HCT116 (cell line): Measurements from ENCODE around the gene ACVRL1. TPM values are rescaled to one million over a fixed set of nuclear protein-coding genes. Genes with fewer than 3 reads are reported as not detected.

Experiments used
- ATAC-seq: fragments of 200-7000 bp; cut with Tn5 transposase; 2 replicates; pipeline ENCODE4 v1.9.1; 2020; ENCODE audit warnings: mild to moderate bottlenecking, moderate library complexity
- BruUV-seq: library from RNA; stranded (reverse); fragments of 400-500 nt; replicated peaks from 2 replicates; lab custom pipeline; 2021; lab: Mats Ljungman, UMichigan
- CTCF ChIA-PET: fragments of 300-600 bp; sonication (Branson Sonifier 250); formaldehyde crosslinking; loops from one replicate; lab custom pipeline; 2021; ENCODE audit warnings: antibody characterized with exemption; lab: Charles Lee
- POLR2A ChIA-PET: fragments of 300-600, 350-600 bp; sonication (Branson Sonifier 250); formaldehyde crosslinking; loops from one replicate; lab custom pipeline; 2021; ENCODE audit warnings: antibody characterized with exemption; lab: Charles Lee
- RAD21 ChIA-PET, 2 experiments: fragments of 300-600 bp; sonication (Branson Sonifier 250); formaldehyde crosslinking; loops; one replicate each; lab custom pipeline; 2023; ENCODE audit warnings: low total read pairs in 2 of 2; ENCODE audit not compliant: uncharacterized antibody in 2 of 2, unreplicated experiment in 2 of 2, low non-redundant PET in 1 of 2; lab: Charles Lee
- DNase-seq: peaks from one replicate; pipeline ENCODE4 v3.0.0-alpha.2; 2010; ENCODE audit warnings: low read depth, low spot score
- H2AFZ ChIP-seq: fragments of 200-600 bp; shearing (Covaris generic), sonication (generic); 2 replicates; pipeline ENCODE4 v1.6.1; 2017; ENCODE audit warnings: low read depth, mixed run types, mixed read lengths, antibody characterized with exemption, low read length; ENCODE audit not compliant: poor library complexity, severe bottlenecking
- H3K27ac ChIP-seq: 2 replicates; pipeline ENCODE4 v1.5.1; 2012; ENCODE audit warnings: low read depth, low read length
- H3K27me3 ChIP-seq: fragments of 200-600 bp; sonication (generic); 2 replicates; pipeline ENCODE4 v1.6.1; 2016; ENCODE audit warnings: mixed run types, low read length, mixed read lengths; ENCODE audit not compliant: insufficient read depth
- H3K36me3 ChIP-seq, 2 experiments: fragments of 200-500 bp in 1 of 2; fragments of 200-600 bp in 1 of 2; sonication (Bioruptor generic) in 1 of 2; sonication (generic) in 1 of 2; 2 replicates each; pipeline versions ENCODE4 v1.5.1 to v1.6.1; 2014 to 2016; ENCODE audit warnings: low read length in 2 of 2, inconsistent platforms in 1 of 2, mixed read lengths in 1 of 2, mixed run types in 1 of 2; ENCODE audit not compliant: insufficient read depth in 2 of 2, control insufficient read depth in 1 of 2
- H3K4me1 ChIP-seq, 2 experiments: fragments of 200-600 bp in 1 of 2; sonication (generic) in 1 of 2; 2 replicates each; pipeline versions ENCODE4 v1.5.1 to v1.6.1; 2012 to 2017; ENCODE audit warnings: low read length in 2 of 2, inconsistent platforms in 1 of 2, mild to moderate bottlenecking in 1 of 2, mixed read lengths in 1 of 2, mixed run types in 1 of 2, moderate library complexity in 1 of 2; ENCODE audit not compliant: insufficient read depth in 2 of 2, control insufficient read depth in 1 of 2
- H3K4me2 ChIP-seq: fragments of 200-600 bp; sonication (generic); 2 replicates; pipeline ENCODE4 v1.6.1; 2017; ENCODE audit warnings: mixed run types, low read length, mixed read lengths
- H3K4me3 ChIP-seq, 2 experiments: fragments of 200-600 bp in 1 of 2; sonication (generic) in 1 of 2; replicated peaks in 1 of 2; 2 replicates each; pipeline ENCODE4 v1.5.1; 2011 to 2016; ENCODE audit warnings: low read length in 2 of 2, control low read depth in 1 of 2, low read depth in 1 of 2, mild to moderate bottlenecking in 1 of 2, mixed read lengths in 1 of 2, mixed run types in 1 of 2
- H3K79me2 ChIP-seq: fragments of 200-600 bp; sonication (generic); 2 replicates; pipeline ENCODE4 v1.6.1; 2017; ENCODE audit warnings: mild to moderate bottlenecking, mixed run types, low read length, moderate library complexity, mixed read lengths; ENCODE audit not compliant: insufficient read depth
- H3K9ac ChIP-seq: fragments of 200-600 bp; sonication (generic); 2 replicates; pipeline ENCODE4 v1.6.1; 2016; ENCODE audit warnings: low read length, mixed read lengths
- H3K9me2 ChIP-seq: fragments of 200-600 bp; sonication (generic), shearing (Covaris generic); 2 replicates; pipeline ENCODE4 v1.6.1; 2017; ENCODE audit warnings: mixed run types, mild to moderate bottlenecking, moderate library complexity; ENCODE audit not compliant: insufficient read depth
- H3K9me3 ChIP-seq, 2 experiments: fragments of 200-500 bp in 1 of 2; fragments of 200-600 bp in 1 of 2; sonication (Bioruptor generic) in 1 of 2; sonication (generic) in 1 of 2; 2 replicates each; pipeline ENCODE4 v1.6.1; 2014 to 2017; ENCODE audit warnings: low read length in 2 of 2, mixed read lengths in 2 of 2, inconsistent platforms in 1 of 2, low read depth in 1 of 2, mild to moderate bottlenecking in 1 of 2, mixed run types in 1 of 2, moderate library complexity in 1 of 2; ENCODE audit not compliant: control insufficient read depth in 1 of 2, insufficient read depth in 1 of 2
- H4K20me1 ChIP-seq: fragments of 200-600 bp; sonication (generic), shearing (Covaris generic); 2 replicates; pipeline ENCODE4 v1.6.1; 2017; ENCODE audit warnings: mixed run types, mild to moderate bottlenecking, moderate library complexity; ENCODE audit not compliant: insufficient read depth
- CTCF ChIP-seq, 3 experiments: fragments of 200-600 bp in 1 of 3; sonication (generic) in 1 of 3; IDR thresholded peaks in 2 of 3; conservative IDR thresholded peaks in 1 of 3; 2 replicates each; pipeline ENCODE4 v1.5.1; 2012 to 2017; ENCODE audit warnings: low read depth in 2 of 3, low read length in 2 of 3, antibody characterized with exemption in 1 of 3, borderline replicate concordance in 1 of 3, control low read depth in 1 of 3, mild to moderate bottlenecking in 1 of 3, mixed read lengths in 1 of 3, mixed run types in 1 of 3, moderate library complexity in 1 of 3; ENCODE audit not compliant: insufficient read depth in 1 of 3
- EGR1 ChIP-seq: IDR thresholded peaks from 2 replicates; pipeline ENCODE4 v1.6.1; 2012; ENCODE audit warnings: low read depth
- ELF1 ChIP-seq: IDR thresholded peaks from 2 replicates; pipeline ENCODE4 v1.6.1; 2012; ENCODE audit warnings: low read depth, borderline replicate concordance
- EZH2 ChIP-seq: fragments of 200-600 bp; sonication (generic); IDR thresholded peaks from 2 replicates; pipeline ENCODE4 v1.6.1; 2017; ENCODE audit warnings: antibody characterized with exemption, mixed run types
- FOSL1 ChIP-seq: IDR thresholded peaks from 2 replicates; pipeline ENCODE4 v1.6.1; 2012; ENCODE audit warnings: low read depth
- JUND ChIP-seq: IDR thresholded peaks from 2 replicates; pipeline ENCODE4 v1.6.1; 2012
- MAX ChIP-seq: IDR thresholded peaks from 2 replicates; pipeline ENCODE4 v1.6.1; 2012
- POLR2A ChIP-seq: IDR thresholded peaks from 2 replicates; pipeline ENCODE4 v1.7.0; 2011; ENCODE audit warnings: borderline replicate concordance; ENCODE audit not compliant: insufficient read depth, insufficient read length; ENCODE audit errors: extremely low read depth
- RAD21 ChIP-seq: IDR thresholded peaks from 2 replicates; pipeline ENCODE4 v1.6.1; 2012; ENCODE audit warnings: low read depth, mild to moderate bottlenecking
- REST ChIP-seq: IDR thresholded peaks from 2 replicates; pipeline ENCODE4 v1.6.1; 2012; ENCODE audit warnings: low read depth
- SIN3A ChIP-seq: IDR thresholded peaks from 2 replicates; pipeline ENCODE4 v1.6.1; 2012; ENCODE audit warnings: low read depth
- SP1 ChIP-seq: IDR thresholded peaks from 2 replicates; pipeline ENCODE4 v1.6.1; 2012; ENCODE audit warnings: low read depth
- YY1 ChIP-seq: IDR thresholded peaks from 2 replicates; pipeline ENCODE4 v1.6.1; 2011; ENCODE audit warnings: low read length, low read depth, moderate library complexity, mild to moderate bottlenecking; ENCODE audit not compliant: insufficient replicate concordance; ENCODE audit errors: extremely low read depth
- ZNF274 ChIP-seq: fragments of 200-500 bp; sonication (Bioruptor generic); IDR thresholded peaks from 2 replicates; pipeline ENCODE4 v1.6.1; 2014; ENCODE audit warnings: mild to moderate bottlenecking, low read depth, low read length, inconsistent platforms
- intact Hi-C: fragments of 100-400 bp; cut with micrococcal nuclease; formaldehyde crosslinking; loops from 2 replicates; pipeline ENCODE4 v1.10.0; 2022
- total RNA-seq: library from RNA; stranded (reverse); gene quantifications from one replicate; pipeline ENCODE4 v1.2.1, GENCODE V29; 2021; ENCODE audit not compliant: unreplicated experiment

ACVRL1 gene
- total RNA-seq, 1 experiment from 2014 or later: 2.5 TPM

- Histone ChIP-seq H3K27me3 (no peaks in the 10 kb centered on the region), H3K79me2 (no peaks in the 10 kb centered on the region), H3K9ac (no peak overlapping the region), H3K4me1 (peaks cover 0 to 12% of the 10 kb centered on the region in 2 experiments; a peak in 1 of 4 replicates), H3K36me3 (no peaks in the 10 kb centered on the region), H3K27ac (no peak overlapping the region), H3K9me3 (no peaks in the 10 kb centered on the region), H3K4me3 (no peak overlapping the region), H2AFZ (peak overlapping the region; percentile 63), H4K20me1 (no peaks in the 10 kb centered on the region), H3K9me2 (no peaks in the 10 kb centered on the region)
- no peak for DNase-seq
- ChIA-PET POLR2A (no interaction called here), RAD21 (interaction anchor here in 1 of 2 experiments (1.6 kb wide), 1 partner anchor 31 kb away, joined by 5 read pairs; no protein-coding TSS in a partner anchor), CTCF (interaction anchor here (1.0 to 2.9 kb wide), 6 partner anchors 9 to 30 kb away, joined by 3 to 9 read pairs (median 4); no protein-coding TSS in a partner anchor)
- peak; percentile 93 for ATAC-seq
- BruUV-seq: no TSS peak
- intact Hi-C loops: no loop called here
- TF ChIP-seq POLR2A (no peak), REST (no peak), ZNF274 (no peak), ELF1 (no peak), RAD21 (no peak), CTCF (IDR thresholded peaks at IDR 0.05 in 2 of 3, conservative IDR thresholded peaks at IDR 0.05 in 1 of 3; ENCODE audit: borderline replicate concordance in 1 of 3, insufficient read depth in 1 of 3, low read depth in 2 of 3, low read length in 2 of 3) (peak; percentile 45 to 96 (median 93); a peak in 5 of 6 replicates), EGR1 (no peak), MAX (no peak), JUND (no peak), EZH2 (no peak), SIN3A (no peak), SP1 (no peak), YY1 (peak; percentile 20), FOSL1 (no peak)
- TF ChIP-seq, all 23 proteins: peak for 2
- peak overlapping the region; percentile 52 for H3K4me2 ChIP-seq
Measured at GRCh38 chr12:51923506-51924365, 16.4 kb downstream of the ACVRL1 start.
